CD4-positive, alpha-beta T cell treated with Interleukin-1 beta for 1 hour (primary cell): ENCODE results near the gene GPC1.

Experiments used
- DNase-seq, 2 donors: peaks; one replicate each; pipeline ENCODE4 v3.0.0-alpha.2; 2020 to 2022

Gene GPC1

DNA sequence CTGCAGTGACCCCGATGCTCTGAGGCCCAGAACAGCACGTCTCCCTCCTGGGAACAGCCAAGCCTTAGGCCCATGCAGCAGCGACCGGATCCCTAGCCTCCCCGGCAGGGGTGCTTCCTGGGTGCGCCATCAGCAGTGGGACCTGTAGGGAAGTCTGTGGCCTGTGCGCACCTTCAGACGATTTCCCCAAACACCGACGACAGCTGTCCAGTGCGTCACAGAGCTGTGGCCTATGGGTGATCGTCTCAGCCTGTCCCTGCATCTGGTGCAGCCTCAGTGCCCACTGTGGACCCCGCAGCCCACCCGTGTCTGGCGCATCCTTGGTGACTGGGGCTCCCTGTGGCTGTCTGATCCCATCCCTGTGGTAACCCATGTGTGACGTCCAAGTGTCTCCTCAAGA is 9.0 kb downstream of the GPC1 start:
- no peak for DNase-seq

DNA sequence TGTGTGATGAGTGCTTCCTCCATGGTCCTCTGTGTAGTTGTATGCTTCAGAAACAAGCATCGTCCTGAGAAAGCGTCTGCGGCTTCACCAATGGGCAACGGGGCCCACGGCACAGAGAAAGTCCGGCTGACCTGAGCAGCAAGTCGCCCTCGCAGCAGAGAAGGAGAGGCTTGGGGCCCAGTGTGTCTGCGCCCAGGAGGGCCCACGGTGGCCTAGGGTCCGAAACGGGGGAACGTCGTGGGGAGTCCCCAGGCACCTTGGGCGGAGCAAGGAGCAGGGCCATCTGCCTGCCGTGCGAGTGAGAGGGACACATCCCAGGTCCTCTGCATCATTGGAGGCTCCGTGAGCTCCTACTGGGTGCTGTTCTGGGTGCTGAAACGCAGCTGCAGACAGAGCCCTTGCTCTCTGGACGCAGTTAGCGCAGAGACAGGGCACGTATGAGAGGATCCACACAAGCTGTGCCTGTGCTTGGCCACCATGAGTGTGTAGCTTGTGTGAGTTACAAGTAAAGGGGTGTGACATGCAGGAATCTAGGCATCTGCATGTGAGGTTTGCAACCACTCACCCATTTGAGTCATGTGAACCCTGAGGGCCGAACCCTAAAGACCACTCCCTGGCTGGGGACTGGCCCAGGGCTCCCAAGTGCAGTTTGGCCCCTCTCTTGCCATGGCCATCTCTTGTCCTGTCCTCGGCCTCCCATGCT is 10.6 kb downstream of the GPC1 start:
- no peak for DNase-seq

DNA sequence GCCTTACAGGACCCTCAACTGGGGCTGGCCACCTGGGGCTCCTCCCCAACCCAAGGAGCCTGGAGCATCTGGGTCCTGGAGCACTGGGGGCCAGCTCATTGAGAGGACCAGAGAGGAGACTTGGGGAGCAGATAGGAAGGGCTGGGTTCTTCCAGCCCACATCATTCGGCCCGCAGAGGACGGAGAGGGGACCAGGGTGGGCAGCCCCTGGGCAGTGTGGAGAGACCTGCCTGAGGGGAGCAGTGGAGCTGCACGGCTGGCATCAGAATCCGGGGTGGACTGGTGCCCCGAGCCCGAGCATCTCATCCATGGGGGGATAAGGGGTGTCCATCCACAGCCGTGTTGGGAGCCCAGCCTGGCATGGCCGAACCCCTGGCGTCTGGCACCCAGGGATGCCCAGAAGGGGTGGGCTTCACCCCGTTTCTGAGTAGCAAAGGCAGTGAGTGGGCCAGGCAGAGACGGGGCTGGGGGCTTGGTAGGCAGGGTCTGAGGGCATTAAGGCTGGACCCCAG is 11.3 kb downstream of the GPC1 start:
- no peak for DNase-seq

DNA sequence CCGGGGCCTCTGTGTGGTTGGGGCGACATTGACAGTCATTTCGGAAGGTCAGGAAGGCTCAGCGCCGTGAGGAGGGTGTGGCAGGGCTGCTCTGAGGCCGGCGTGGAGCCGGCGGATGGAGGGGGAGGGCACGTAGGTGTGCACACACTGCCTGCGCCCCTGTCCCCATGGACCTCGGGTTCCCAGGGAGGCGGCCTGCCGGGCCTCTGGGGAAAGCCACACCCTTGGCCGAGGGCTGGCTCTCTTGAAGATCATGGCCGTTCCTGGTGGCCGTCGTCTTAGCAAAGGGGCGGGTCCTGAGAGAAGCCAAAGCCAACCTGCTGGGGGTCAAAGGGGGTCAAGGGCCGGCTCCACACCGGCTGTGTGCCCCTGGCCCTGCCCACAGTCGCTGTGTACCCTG is 11.9 kb downstream of the GPC1 start:
- DNase-seq, result no peak

DNA sequence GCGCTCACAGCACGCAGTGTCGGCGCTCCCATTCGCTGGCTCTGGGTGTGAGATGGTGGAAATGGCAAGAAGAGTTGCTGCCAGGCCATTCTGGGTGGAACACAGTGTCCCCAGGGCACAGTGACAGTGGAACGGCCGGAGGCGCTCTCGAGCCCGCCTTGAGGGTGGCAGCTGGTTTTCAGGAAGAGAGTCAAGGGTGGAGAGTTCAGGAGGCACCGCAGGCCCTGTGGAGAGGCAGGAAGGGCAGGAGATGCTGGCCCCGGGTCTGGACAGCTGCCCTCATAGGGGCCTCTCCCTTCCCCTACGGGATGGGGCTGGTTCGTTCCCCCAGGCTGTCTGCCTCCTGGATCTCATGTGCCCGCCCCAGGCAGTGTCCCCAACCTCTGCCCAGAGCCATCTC is 12.5 kb downstream of the GPC1 start:
- no peak for DNase-seq

DNA sequence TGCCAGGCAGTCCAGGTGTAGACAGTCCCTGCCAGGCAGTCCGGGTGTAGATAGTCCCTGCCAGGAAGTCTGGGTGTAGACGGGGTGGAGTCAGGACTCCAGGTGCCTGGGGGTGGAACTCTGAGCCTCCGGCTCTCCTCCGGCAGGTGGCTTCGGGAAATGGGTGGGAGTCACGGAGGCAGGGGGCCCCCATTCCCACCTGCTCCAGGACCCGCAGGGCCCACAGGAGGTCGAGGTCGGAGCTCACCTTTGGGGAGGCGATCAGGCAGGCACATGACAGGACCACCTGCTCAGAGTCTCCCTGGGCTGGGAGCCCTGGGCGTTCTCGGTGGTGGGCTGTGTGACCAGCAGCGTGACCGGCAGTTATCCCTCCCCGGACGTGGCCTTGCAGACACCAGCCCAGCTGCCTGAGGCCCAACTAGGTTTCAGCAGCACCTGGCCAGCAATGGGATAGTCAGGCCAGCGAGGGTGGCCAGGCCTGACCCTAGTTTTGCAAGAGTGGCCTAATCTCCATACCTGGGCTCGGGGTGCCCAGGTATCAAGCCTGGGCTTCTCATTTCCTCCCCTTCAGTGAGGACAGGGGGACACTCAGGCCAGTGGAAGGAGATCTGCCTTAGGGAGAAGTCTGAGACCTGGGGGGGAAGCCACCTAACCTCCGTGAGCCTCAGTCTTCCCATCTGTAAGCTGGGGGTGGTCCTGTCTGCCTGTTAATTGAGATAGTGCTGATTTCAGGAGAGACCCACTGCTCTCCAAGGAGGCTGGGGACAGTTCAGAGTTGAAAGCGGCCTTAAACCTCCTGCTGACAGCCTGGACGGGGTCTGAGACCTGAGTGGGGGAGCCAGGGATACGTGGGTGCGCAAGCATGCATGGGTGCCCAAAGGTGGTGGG is 13.2 kb downstream of the GPC1 start:
- DNase-seq, result no peak

DNA sequence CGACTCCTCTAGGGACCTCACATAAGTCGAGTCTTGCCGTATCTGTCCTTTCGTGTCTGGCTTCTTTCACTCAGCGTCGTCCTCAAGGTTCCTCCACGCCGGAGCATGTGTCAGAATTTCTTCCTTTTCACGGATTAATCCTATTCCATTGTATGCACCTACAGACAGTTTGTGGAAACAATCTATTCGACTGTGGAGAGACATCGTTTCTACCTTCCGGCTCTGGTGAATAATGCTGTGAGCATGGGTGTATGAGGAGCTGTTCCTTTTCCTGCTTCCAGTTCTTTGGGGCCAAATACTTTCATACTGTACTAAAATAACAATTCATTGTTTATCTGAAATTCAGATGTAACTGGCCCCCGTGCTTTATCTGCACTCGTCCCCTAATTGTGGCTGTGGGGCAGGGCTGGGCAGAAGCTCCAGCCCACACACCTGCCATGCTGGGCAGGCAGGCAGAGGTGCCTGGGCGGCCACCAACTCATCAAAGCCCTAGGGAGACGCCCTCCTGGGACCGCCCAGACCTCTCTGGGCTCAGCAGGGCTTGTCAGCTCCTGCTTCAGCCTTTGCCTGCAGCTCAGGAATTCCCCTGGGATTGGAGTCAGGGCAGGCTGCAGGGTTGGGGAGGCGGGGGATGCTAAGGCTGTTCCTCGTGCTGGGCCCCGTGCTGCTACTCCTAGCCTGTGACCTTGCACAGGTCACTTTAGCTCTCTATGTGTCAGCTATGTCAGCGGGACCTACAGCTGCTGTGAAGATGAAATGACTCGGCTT is 14.5 kb downstream of the GPC1 start:
- DNase-seq, result no peak

DNA sequence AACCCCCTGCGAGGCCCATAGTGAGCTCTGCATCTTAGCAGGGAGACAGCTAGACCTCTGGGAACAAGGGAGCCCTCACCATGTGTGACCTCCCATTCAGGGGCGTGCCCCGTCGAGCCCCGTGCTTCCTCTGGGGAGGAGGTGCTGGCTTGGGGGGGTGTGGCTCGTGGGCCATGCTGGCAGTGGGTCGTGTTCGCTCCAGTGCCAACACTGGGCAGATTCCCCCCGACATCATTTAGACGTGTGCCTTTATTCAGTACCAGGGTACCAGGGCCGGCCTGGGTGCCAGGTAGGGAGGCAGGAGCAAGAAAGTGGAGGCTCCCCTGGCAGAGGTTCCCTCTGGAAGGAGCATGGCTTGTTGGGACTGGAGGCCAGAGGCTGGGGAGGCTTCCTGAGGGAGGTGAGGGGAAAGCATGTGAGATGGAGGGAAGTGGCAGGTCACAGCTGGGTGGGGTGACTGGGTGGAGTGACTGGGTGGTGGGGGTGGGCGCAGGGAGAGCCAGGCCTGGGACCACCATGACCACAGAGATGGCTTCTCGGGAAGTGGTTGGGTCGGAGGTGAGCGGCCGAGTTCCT is 15.2 kb downstream of the GPC1 start:
- DNase-seq, result no peak

DNA sequence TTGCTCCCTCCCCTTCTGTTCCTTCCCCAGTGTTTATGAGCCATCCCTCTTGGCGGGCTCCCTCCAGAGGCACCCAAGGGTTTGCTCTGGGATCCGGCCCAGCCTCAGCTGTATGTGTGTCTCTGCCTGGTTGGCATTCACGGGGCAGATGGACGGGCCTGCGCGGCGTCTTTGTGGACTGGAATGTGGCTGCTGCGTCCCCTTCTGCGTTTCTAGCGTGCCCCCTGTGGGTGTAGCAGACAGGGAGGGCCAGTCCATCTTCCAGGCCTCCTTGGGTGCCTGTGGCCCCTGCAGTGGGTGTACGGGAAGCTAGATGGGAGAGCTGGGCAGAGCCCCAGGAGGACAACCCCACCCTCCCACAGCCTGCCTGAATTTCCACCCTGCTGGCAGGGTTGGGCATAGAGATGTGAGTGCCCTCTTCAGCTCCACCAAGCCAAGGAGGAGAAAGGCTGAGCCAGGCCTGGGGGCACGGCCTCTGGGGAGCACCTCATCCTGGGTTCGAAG is 15.7 kb downstream of the GPC1 start:
- DNase-seq, result no peak

DNA sequence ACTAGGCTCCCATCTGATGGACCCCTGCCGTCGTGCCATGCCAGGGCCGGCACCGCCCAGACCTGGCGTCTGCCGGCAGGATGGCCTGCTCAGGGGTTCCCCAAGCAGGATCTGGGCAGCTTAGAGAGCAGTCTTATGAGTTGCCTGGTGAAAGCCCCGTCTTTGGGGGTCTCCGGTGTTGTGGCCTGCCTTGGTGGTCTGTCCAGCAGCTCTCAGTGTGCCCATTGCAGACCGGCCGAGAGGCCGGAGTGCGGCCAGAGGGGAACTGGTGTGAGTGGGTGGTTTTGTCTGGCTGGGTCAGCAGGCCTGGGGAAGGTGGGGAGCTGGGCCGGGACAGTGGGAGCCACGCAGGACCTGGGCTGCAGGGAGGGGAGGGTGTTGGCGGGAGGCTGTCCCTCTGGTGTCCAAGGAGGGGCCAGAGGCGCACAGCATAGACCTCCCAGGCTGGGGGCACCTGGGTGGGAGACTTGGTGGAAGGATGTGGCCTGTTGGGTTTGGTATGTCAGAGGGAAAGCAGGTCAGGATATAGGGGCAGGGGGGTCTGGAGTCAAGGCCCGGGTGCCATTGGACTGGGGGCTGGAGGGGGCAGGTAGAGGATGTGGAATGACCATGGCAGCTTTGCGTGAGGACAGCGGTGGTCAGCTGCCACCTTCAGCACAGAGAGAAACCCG is 16.5 kb downstream of the GPC1 start:
- DNase-seq, result no peak

DNA sequence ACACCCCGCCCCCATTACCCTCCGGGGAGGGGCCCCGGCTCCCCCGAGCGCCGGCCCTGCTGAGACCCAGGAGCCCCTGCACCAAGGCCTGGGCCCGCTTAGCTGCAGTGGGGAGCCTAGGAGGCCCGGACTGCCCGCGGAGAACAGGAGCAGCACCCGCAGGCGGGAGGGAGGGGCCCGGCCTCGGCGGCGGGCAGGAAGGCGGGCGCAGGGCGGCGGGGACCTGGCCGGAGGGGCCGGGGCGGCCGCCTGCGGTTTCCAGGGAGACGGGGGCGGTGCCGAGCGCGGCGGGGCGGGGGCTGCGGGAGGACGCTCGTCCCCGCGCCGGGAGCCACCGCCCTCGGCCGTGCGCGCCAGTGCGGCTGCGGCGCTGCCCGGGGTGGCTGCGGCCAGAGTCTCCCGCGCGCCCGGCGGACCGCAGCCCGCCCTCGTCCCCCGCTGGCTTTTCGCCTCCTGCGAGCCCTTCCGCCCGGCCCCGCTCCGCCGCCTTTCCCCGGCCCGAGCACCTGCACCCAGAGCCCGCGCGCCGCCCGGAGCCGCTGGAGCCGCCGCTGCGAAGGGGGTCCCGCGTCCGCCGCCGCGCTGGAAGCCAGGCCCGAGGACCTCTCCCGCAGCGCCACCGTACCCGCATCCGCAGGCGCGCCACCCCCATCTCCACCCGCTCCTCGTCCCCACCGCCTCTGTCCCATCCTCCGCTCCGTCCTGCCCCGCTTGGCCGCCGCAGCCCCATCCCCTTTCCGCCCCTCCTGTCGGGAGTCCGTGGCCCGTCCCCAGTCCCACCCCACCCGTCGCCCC is 17.2 kb downstream of the GPC1 start:
- no peak for DNase-seq

DNA sequence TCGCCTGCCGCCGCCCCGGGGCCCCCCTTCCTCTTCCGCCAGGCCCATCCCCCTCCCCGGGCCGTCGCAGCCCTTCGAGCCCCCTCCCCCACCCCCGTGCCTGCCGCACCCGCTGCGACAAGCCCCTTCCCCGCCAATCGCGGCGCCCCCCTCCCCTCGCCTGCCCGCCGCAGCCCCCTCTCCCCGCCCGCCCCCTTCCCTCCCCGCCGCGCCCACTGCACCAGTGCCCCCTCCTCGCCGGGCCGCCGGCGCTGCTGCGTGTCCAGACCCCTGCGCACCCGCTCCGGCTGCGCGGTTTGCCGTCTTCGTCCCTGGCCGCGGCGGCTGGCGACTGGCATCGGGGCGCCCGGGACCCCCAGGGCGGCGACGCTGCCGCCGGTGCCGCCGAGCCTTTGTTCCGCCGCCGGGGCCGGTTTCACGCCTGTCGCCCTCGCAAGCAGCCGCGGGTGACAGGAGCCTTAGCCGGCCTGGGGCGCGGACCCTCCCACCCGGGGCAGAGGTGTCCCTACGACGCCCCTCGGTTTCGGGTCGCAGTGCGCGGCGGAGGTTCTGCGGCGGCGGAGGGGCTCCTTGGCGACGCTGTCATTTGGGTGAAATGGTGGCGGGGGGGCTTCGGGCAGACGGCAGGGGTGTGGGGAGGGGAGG is 18.1 kb downstream of the GPC1 start:
- DNase-seq, result no peak

DNA sequence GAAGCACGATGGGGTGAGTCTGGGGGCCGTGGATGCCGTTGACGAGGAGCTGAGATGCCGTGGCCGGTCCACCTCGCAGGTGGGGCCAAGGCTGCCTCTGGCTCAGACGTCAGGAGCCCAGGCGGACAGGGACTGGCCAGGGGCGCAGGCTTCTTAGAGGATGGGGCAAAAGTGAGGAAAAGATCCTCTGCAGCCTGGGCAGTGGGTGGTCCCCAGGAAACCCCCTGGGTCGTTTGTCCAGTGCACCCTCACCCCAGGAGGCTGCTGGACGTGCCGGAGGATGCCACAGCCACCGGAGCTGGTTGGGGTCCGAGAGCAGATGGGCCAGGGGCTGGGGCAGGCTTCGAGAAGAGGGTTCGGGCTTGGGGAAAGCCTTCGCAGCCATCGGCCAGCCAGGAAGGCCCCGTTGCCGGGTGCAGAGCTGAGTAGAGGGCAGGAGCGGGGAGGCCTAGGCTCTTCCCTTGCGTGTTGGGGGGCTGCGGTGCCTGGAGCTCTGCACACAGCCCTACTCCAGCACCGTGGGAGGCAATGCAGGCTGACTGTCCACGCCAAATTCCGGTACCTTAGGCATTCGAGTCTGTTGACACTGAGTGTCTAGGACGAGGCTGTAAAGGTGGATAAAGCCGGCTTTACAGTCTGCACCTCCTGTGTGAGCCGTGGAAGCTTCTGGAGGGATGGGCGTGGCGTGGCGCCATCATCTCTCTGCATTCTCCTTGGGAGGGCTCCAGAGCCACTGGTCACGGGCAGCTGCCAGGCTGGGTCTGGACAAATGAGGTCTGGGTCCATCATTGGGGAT is 18.8 kb downstream of the GPC1 start:
- no peak for DNase-seq

DNA sequence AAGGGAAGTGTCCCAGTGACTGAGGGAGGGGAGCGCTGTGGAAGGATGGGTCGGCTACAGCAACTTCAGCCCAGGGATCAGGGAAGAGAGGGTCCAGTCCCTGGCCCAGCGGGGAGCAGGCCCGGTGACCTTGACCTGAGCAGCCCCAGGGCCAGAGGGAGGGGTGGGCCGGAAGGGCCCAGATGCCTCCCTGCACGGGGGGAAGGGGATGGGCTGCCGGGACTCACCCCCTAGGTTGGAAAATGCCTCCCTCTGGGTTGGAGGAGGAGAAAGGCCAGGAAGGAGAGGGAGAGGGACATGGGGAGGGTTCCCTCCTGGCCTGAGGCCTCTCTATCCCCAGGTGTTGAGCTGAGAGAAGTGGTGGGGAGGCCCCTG is 19.8 kb downstream of the GPC1 start:
- no peak for DNase-seq

DNA sequence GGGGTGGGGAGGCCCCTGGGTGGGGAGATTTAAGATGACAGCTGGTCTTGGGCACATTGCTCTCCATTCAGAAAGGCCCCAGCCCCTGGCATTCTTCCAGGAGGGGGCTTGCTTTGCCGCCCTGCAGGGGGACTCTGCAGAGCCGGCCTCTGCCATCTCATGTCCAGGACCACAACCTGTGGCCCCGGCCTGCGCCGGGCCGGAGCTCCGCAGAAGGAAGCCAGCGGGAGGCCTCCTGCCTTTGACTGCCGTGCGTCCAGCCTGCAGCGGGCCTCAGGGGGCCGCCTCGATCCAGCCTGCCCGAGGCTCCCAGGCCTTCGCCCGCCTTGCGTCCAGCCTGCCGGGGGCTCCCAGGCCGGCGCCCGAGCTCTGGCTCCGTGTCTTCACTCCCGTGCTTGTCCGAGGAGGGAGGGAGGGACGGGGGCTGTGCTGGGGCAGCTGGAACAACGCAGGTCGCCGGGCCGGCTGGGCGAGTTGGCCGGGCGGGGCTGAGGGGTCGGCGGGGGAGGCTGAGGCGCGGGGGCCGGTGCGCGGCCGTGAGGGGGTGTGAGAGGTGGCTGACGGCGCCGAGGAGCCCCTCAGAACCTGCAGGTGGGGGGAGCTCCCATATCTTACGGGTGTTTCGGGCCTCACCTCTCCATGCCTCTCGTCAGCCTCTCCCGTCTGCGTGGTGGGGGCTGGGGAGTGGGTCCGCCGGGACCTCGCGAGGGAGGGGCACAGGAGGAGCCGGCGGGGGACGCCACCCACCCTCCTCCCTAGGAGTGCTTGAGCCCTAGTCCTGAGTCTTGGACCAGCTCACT is 20.4 kb downstream of the GPC1 start:
- DNase-seq, result no peak

DNA sequence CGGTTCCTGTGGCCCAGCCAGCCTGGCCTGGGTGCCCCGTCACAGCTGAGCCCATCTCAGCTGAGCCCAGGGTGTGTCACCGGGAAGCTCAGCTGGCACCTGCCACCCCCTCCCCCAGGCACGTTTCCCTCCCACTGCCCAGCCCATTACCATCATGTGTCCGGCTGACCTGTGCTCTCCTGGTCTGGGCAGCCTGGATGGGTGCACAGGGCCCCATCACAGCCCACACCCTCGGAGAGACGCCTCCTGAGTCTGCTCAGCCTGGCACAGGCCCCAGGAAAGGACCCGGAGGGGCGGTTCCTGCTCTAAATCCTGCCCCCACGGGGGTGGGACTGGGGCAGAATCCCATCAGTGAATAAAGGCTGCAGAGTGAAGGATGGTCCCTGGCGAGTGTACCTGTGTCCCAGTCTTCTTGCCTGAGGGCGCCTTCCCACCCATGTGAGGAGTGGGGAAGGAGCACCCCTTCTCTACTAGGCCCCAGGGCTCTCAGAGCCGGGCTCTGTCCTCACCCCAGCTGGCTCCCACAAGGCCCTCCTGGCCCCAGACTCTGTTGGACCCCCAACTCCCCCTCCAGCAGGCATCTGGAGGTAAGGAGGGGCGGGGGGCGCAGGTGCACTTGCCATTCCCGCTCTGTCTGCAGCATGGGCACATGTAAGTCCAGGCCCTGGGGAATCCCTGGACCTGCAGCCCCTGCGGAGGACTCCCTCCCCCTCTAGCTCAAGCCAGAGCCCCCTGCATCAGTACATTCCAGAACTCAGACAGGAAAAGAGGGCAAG is 21.2 kb downstream of the GPC1 start:
- no peak for DNase-seq

DNA sequence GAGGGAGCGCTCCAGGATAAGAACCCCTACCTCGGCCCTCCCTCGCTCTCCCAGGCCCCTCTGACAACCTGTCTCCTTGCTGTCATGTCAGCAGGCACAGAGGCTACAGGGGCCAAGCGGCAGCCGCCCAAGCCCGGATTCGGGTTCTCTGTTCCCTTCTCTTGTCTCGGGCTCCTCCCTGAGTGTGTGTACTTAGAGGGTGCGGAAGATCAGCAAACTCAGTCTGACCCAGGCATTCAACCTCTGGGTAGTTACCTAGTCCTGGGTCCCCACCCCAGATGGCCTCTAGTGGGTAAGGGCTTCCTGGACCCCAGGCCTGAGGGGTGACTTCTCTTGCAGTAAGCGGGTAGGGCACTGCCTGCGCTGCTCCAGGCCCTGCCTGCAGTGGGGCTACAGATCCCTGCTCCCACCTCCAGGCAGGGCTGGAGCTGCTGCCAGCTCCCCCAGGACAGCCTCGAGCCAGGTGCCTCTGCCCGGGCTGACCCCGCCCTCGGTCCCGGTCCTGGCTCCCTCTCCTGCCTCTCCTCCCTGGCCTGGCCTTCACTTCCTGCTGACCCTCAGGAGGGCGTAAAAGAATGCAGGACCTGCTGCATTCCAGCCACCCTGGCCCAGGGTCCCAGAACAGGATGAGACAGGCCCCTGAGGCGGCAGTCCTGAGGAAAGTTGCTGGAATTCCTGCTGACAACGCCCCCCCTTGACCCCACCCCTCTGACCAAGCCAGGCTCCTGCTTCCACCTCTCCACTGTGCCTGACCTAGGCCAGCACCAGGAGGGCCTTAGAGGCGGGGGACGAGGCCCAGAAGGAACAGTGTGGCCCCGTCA is 22.0 kb downstream of the GPC1 start:
- DNase-seq, result no peak
